Keratinocyte (primary cell): ENCODE measurements around the gene RAD54L. TPM values are rescaled to one million over a fixed set of nuclear protein-coding genes. Genes with fewer than 3 reads are reported as not detected.
A peak's percentile ranks its signal among the peaks of the same experiment; 100 is the strongest.

Experiments used
- DNase-seq: peaks from one replicate; pipeline ENCODE4 v3.0.0-alpha.2; 2011; ENCODE audit warnings: low read depth, missing footprints, low spot score
- FAIRE-seq: peaks from 2 replicates; lab custom pipeline; 2011; peaks lifted over from hg19 to GRCh38; lab: Jason Lieb, UNC
- H2AFZ ChIP-seq: 2 replicates; pipeline ENCODE4 v1.6.0; 2012; ENCODE audit warnings: low read length, control low read depth, inconsistent platforms; ENCODE audit not compliant: control insufficient read depth
- H3K27ac ChIP-seq: 2 replicates; pipeline ENCODE4 v1.5.1; 2011; ENCODE audit warnings: low read length; ENCODE audit not compliant: control insufficient read depth, insufficient read depth
- H3K27me3 ChIP-seq: 3 replicates; pipeline ENCODE4 v1.6.0; 2011; ENCODE audit warnings: low read length; ENCODE audit not compliant: control insufficient read depth, insufficient read depth; ENCODE audit errors: extremely low read depth
- H3K36me3 ChIP-seq, 2 experiments: 2 replicates in 1 of 2; 3 replicates in 1 of 2; pipeline ENCODE4 v1.5.1; 2011; ENCODE audit warnings: low read length in 2 of 2, mild to moderate bottlenecking in 1 of 2; ENCODE audit not compliant: control insufficient read depth in 2 of 2, insufficient read depth in 2 of 2; ENCODE audit errors: extremely low read depth in 1 of 2
- H3K4me1 ChIP-seq: 3 replicates; pipeline ENCODE4 v1.5.1; 2011; ENCODE audit warnings: low read length; ENCODE audit not compliant: control insufficient read depth, insufficient read depth; ENCODE audit errors: extremely low read depth
- H3K4me2 ChIP-seq: 3 replicates; pipeline ENCODE4 v1.6.0; 2011; ENCODE audit warnings: low read depth, low read length; ENCODE audit not compliant: control insufficient read depth, insufficient read depth; ENCODE audit errors: extremely low read depth
- H3K4me3 ChIP-seq, 3 experiments: fragments of 200-600 bp in 1 of 3; sonication (generic) in 1 of 3; 2 replicates in 2 of 3; 3 replicates in 1 of 3; pipeline ENCODE4 v1.5.1; 2011 to 2016; ENCODE audit warnings: low read length in 3 of 3, mild to moderate bottlenecking in 3 of 3, control low read depth in 2 of 3, inconsistent platforms in 1 of 3, low read depth in 1 of 3, mixed read lengths in 1 of 3, mixed run types in 1 of 3, moderate library complexity in 1 of 3; ENCODE audit not compliant: control insufficient read depth in 2 of 3, insufficient read depth in 2 of 3; ENCODE audit errors: extremely low read depth in 1 of 3
- H3K79me2 ChIP-seq: 2 replicates; pipeline ENCODE4 v1.6.0; 2012; ENCODE audit warnings: low read length; ENCODE audit not compliant: control insufficient read depth, insufficient read depth
- H3K9ac ChIP-seq: 3 replicates; pipeline ENCODE4 v1.6.0; 2011; ENCODE audit warnings: low read length; ENCODE audit not compliant: control insufficient read depth, insufficient read depth; ENCODE audit errors: extremely low read depth
- H3K9me1 ChIP-seq: 3 replicates; pipeline ENCODE4 v1.6.0; 2011; ENCODE audit warnings: low read length; ENCODE audit not compliant: control insufficient read depth, insufficient read depth; ENCODE audit errors: extremely low read depth
- H3K9me3 ChIP-seq: 2 replicates; pipeline ENCODE4 v1.5.1; 2012; ENCODE audit warnings: low read depth, low read length; ENCODE audit not compliant: control insufficient read depth
- H4K20me1 ChIP-seq: 3 replicates; pipeline ENCODE4 v1.6.0; 2011; ENCODE audit warnings: low read length; ENCODE audit not compliant: control insufficient read depth, insufficient read depth; ENCODE audit errors: extremely low read depth
- CTCF ChIP-seq, 3 experiments: IDR thresholded peaks in 1 of 3; conservative IDR thresholded peaks in 1 of 3; optimal IDR thresholded peaks in 1 of 3; 2 replicates in 2 of 3; 3 replicates in 1 of 3; pipeline versions ENCODE3 to v1.5.1; 2011; ENCODE audit warnings: low read length in 3 of 3, mild to moderate bottlenecking in 3 of 3, moderate library complexity in 2 of 3, control low read depth in 1 of 3, inconsistent platforms in 1 of 3; ENCODE audit not compliant: insufficient read depth in 2 of 3; ENCODE audit errors: extremely low read depth in 1 of 3
- EZH2 ChIP-seq: IDR thresholded peaks from one replicate; pipeline ENCODE4 v1.6.1; 2012; ENCODE audit warnings: inconsistent platforms, mild to moderate bottlenecking, low read length, moderate library complexity
- dilution Hi-C: fragments of 300-500 bp; cut with MboI; formaldehyde crosslinking; loops from one replicate; pipeline ENCODE4 v1.7.0; 2020; ENCODE audit warnings: low sequenced_read_pairs; ENCODE audit not compliant: extremely low pct_ligation_motif_present
- polyA plus RNA-seq, 5 experiments: library from polyadenylated mRNA; depleted of rRNA in 3 of 5; stranded (reverse) in 3 of 5; stranded (forward) in 1 of 5; unstranded in 1 of 5; fragments of >200 nt; gene quantifications; 1 replicate in 1 of 5; 2 replicates in 3 of 5; 3 replicates in 1 of 5; pipeline versions ENCODE4 v1.2.1 to v1.2.3, GENCODE V29; 2011 to 2012; ENCODE audit warnings: missing spikeins in 2 of 5, low read depth in 1 of 5, low replicate concordance in 1 of 5

The RAD54L gene
- polyA plus RNA-seq, 1 donor (not counting 4 experiments of a cell fraction or from before 2014, with no cell fraction given): 3.8 TPM

- H2AFZ ChIP-seq: peak overlapping the region; percentile 99
- peak overlapping the region; percentile 91 for H3K27ac ChIP-seq
- FAIRE-seq: no peak
- no peaks in the 10 kb centered on the region for H3K9me3 ChIP-seq
- H4K20me1 ChIP-seq: no peaks in the 10 kb centered on the region
- peaks cover 15% of the 10 kb centered on the region for H3K79me2 ChIP-seq
- no peak for DNase-seq
- peak overlapping the region; percentile 95 for H3K4me2 ChIP-seq
- H3K36me3 ChIP-seq: peaks cover 0 to 8% of the 10 kb centered on the region in 2 experiments
- TF ChIP-seq EZH2: no peak
- TF ChIP-seq CTCF (optimal IDR thresholded peaks at IDR 0.05 in 1 of 3, IDR thresholded peaks at IDR 0.05 in 1 of 3, conservative IDR thresholded peaks at IDR 0.05 in 1 of 3; ENCODE audit: extremely low read depth in 1 of 3, insufficient read depth in 2 of 3, low read length in 3 of 3): no peak
- H3K27me3 ChIP-seq: no peaks in the 10 kb centered on the region
- peak overlapping the region; percentile 91 for H3K9ac ChIP-seq
- dilution Hi-C loops: no loop called here
- no peaks in the 10 kb centered on the region for H3K9me1 ChIP-seq
- H3K4me1 ChIP-seq: peaks cover 14% of the 10 kb centered on the region
- peak overlapping the region; percentile 54 to 92 (median 85) for H3K4me3 ChIP-seq
These were observed 771 bp upstream of the RAD54L start for GRCh38 chr1:46246548-46247435.

GRCh38 chr1:46248122-46248920 is 758 bp downstream of the RAD54L start:
- Histone ChIP-seq H3K4me1 (peaks cover 14% of the 10 kb centered on the region), H3K27ac (peak overlapping the region; percentile 65), H3K27me3 (no peaks in the 10 kb centered on the region), H3K4me2 (peak overlapping the region; percentile 98), H3K4me3 (peak overlapping the region; percentile 46 to 86 (median 71)), H3K79me2 (peaks cover 15% of the 10 kb centered on the region), H2AFZ (peak overlapping the region; percentile 56), H4K20me1 (no peaks in the 10 kb centered on the region), H3K9me3 (no peaks in the 10 kb centered on the region), H3K9me1 (no peaks in the 10 kb centered on the region), H3K9ac (peak overlapping the region; percentile 75), H3K36me3 (peaks cover 0 to 8% of the 10 kb centered on the region in 2 experiments)
- DNase-seq (no peak), FAIRE-seq (no peak)
- dilution Hi-C loops: no loop called here
- peak in 2 of 3 experiments; percentile 18 to 25 for TF ChIP-seq CTCF (optimal IDR thresholded peaks at IDR 0.05 in 1 of 3, IDR thresholded peaks at IDR 0.05 in 1 of 3, conservative IDR thresholded peaks at IDR 0.05 in 1 of 3; ENCODE audit: extremely low read depth in 1 of 3, insufficient read depth in 2 of 3, low read length in 3 of 3)
- TF ChIP-seq EZH2: no peak
